Osteoblast (primary cell): ENCODE data around the gene IGSF9B. TPM values are rescaled to one million over a fixed set of nuclear protein-coding genes. Genes with fewer than 3 reads are reported as not detected.

ENCODE experiments used
- DNase-seq: peaks from one replicate; pipeline ENCODE4 v3.0.0; 2011; ENCODE audit warnings: low spot score, mixed read lengths; ENCODE audit not compliant: insufficient read length; ENCODE audit errors: missing footprints
- H2AFZ ChIP-seq: 2 replicates; pipeline ENCODE4 v1.6.0; 2011; ENCODE audit warnings: mild to moderate bottlenecking, low read length
- H3K27ac ChIP-seq: 2 replicates; pipeline ENCODE4 v1.5.1; 2011; ENCODE audit warnings: mild to moderate bottlenecking, low read depth, low read length, moderate library complexity
- H3K27me3 ChIP-seq: 2 replicates; pipeline ENCODE4 v1.6.0; 2012; ENCODE audit warnings: mild to moderate bottlenecking, control low read depth, inconsistent platforms, low read length, moderate library complexity; ENCODE audit not compliant: insufficient read depth
- H3K36me3 ChIP-seq: 2 replicates; pipeline ENCODE4 v1.5.1; 2011; ENCODE audit warnings: mild to moderate bottlenecking, low read length, control low read depth, moderate library complexity; ENCODE audit not compliant: insufficient read depth
- H3K4me1 ChIP-seq: 2 replicates; pipeline ENCODE4 v1.5.1; 2011; ENCODE audit warnings: mild to moderate bottlenecking, low read length, control low read depth, moderate library complexity; ENCODE audit not compliant: insufficient read depth
- H3K4me2 ChIP-seq: 2 replicates; pipeline ENCODE4 v1.6.0; 2011; ENCODE audit warnings: mild to moderate bottlenecking, low read length; ENCODE audit not compliant: insufficient read depth
- H3K4me3 ChIP-seq: fragments of 200-600 bp; sonication (generic); 3 replicates; pipeline ENCODE4 v1.5.1; 2012; ENCODE audit warnings: mild to moderate bottlenecking, low read length, inconsistent platforms; ENCODE audit not compliant: insufficient read depth
- H3K79me2 ChIP-seq: 2 replicates; pipeline ENCODE4 v1.6.0; 2012; ENCODE audit warnings: mild to moderate bottlenecking, low read length, control low read depth, inconsistent platforms; ENCODE audit not compliant: insufficient read depth
- H3K9me3 ChIP-seq: 2 replicates; pipeline ENCODE4 v1.5.1; 2011; ENCODE audit warnings: low read depth, low read length, control low read depth
- H4K20me1 ChIP-seq: 2 replicates; pipeline ENCODE4 v1.6.0; 2012; ENCODE audit warnings: mild to moderate bottlenecking, low read length, control low read depth; ENCODE audit not compliant: insufficient read depth
- CTCF ChIP-seq: IDR thresholded peaks from 2 replicates; pipeline ENCODE4 v1.5.1; 2011; ENCODE audit warnings: mild to moderate bottlenecking, low read depth, low read length, moderate library complexity; ENCODE audit errors: extremely low read depth
- total RNA-seq: library from RNA; depleted of rRNA; stranded (reverse); fragments of >200 nt; gene quantifications from 2 replicates; pipeline ENCODE4 v1.2.3, GENCODE V29; 2012

IGSF9B gene
- total RNA-seq, 1 donor, result 0.36 TPM

- Histone ChIP-seq H3K4me1 (no peaks in the 10 kb centered on the region), H4K20me1 (no peaks in the 10 kb centered on the region), H3K9me3 (no peaks in the 10 kb centered on the region), H3K4me2 (no peak overlapping the region), H3K27me3 (no peaks in the 10 kb centered on the region), H3K36me3 (no peaks in the 10 kb centered on the region), H2AFZ (no peak overlapping the region), H3K27ac (no peak overlapping the region), H3K79me2 (no peaks in the 10 kb centered on the region), H3K4me3 (no peak overlapping the region)
- no peak for TF ChIP-seq CTCF
- DNase-seq, result no peak
Observed at GRCh38 chr11:133895551-133895950, 61.2 kb downstream of the IGSF9B start.

- TF ChIP-seq CTCF, result no peak
- no peak overlapping the region for H3K27ac ChIP-seq
- no peak overlapping the region for H3K4me2 ChIP-seq
- H3K9me3 ChIP-seq, result no peaks in the 10 kb centered on the region
- no peak for DNase-seq
- H3K79me2 ChIP-seq, result no peaks in the 10 kb centered on the region
- H3K4me1 ChIP-seq, result no peaks in the 10 kb centered on the region
- H3K27me3 ChIP-seq, result no peaks in the 10 kb centered on the region
- H2AFZ ChIP-seq, result no peak overlapping the region
- H4K20me1 ChIP-seq, result no peaks in the 10 kb centered on the region
- H3K36me3 ChIP-seq, result no peaks in the 10 kb centered on the region
- H3K4me3 ChIP-seq, result no peak overlapping the region
Observed at GRCh38 chr11:133895061-133895479, 61.7 kb downstream of the IGSF9B start.

- H3K4me3 ChIP-seq, result no peak overlapping the region
- no peak overlapping the region for H2AFZ ChIP-seq
- H3K4me1 ChIP-seq, result no peaks in the 10 kb centered on the region
- no peaks in the 10 kb centered on the region for H3K9me3 ChIP-seq
- TF ChIP-seq CTCF, result no peak
- no peaks in the 10 kb centered on the region for H3K79me2 ChIP-seq
- no peak overlapping the region for H3K4me2 ChIP-seq
- no peaks in the 10 kb centered on the region for H3K36me3 ChIP-seq
- no peak overlapping the region for H3K27ac ChIP-seq
- DNase-seq, result no peak
- no peaks in the 10 kb centered on the region for H3K27me3 ChIP-seq
- H4K20me1 ChIP-seq, result no peaks in the 10 kb centered on the region
Observed at GRCh38 chr11:133893381-133893780, 63.4 kb downstream of the IGSF9B start.

GRCh38 chr11:133892584-133893380, 64.0 kb downstream of the IGSF9B start:
- Histone ChIP-seq H3K79me2 (no peaks in the 10 kb centered on the region), H2AFZ (no peak overlapping the region), H4K20me1 (no peaks in the 10 kb centered on the region), H3K36me3 (no peaks in the 10 kb centered on the region), H3K9me3 (no peaks in the 10 kb centered on the region), H3K4me2 (no peak overlapping the region), H3K27ac (no peak overlapping the region), H3K27me3 (no peaks in the 10 kb centered on the region), H3K4me1 (no peaks in the 10 kb centered on the region), H3K4me3 (no peak overlapping the region)
- no peak for TF ChIP-seq CTCF
- DNase-seq, result no peak
